ENCODE measurements around the gene ANKRD11. TPM values are rescaled to one million over a fixed set of nuclear protein-coding genes. Genes with fewer than 3 reads are reported as not detected.

ANKRD11 gene
- total and polyA plus RNA-seq, 2 donors (not counting 3 experiments of a cell fraction or from before 2014, with no cell fraction given) = 55.8 to 191 TPM

DNA sequence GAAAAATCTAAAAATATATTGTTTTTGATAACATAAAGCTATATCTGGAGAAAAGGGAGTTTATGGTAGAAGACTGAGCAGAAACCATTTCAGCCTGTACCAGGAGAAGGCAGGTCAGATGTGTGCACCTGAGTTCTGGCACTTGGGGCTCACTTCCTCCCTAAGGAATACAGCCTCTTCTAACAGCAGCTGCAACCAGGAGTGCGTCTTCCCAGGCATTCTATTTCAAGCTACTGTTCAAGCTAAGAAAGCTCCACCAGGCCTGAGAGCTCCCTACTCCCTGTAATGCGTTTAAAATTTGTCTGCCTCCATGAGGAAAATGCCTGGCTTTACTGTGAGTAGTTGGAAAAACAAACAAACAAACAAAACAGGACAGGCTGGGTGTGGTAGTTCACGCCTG, 176.8 kb downstream of the ANKRD11 start:
- H2AFZ ChIP-seq (ENCODE audit: low read depth, low read length) = no peak overlapping the region
- H3K4me1 ChIP-seq (ENCODE audit: control insufficient read depth, extremely low read depth, insufficient read depth, low read length) = peaks cover 41% of the 10 kb centered on the region
- H3K27ac ChIP-seq (ENCODE audit: insufficient read depth, low read depth, low read length) = peak overlapping the region; percentile 11
- no peaks in the 10 kb centered on the region for H3K27me3 ChIP-seq (ENCODE audit: control insufficient read depth in 2 of 2, insufficient read depth in 2 of 2, low read length in 2 of 2)
- intact Hi-C loops (cut with micrococcal nuclease) = no loop called here
- H3K9ac ChIP-seq (replicated peaks; ENCODE audit: extremely low read depth, insufficient read depth, low read length) = no peak overlapping the region
- H3K4me2 ChIP-seq (ENCODE audit: insufficient read depth, low read length) = no peak overlapping the region
- DNase-seq (ENCODE audit: low read depth, low spot score) = no peak
- BruUV-seq (replicated peaks) = no TSS peak
- ChIA-PET CTCF (interaction anchor here (1.2 to 2.1 kb wide), 2 partner anchors 20 to 244 kb away, joined by 3 to 6 read pairs; no protein-coding TSS in a partner anchor), POLR2A (interaction anchor here (0.6 kb wide), 1 partner anchor 16 kb away, joined by 3 read pairs; no protein-coding TSS in a partner anchor)
- dilution Hi-C loops (cut with MboI; ENCODE audit: extremely low pct_ligation_motif_present, low sequenced_read_pairs) = no loop called here
- FAIRE-seq = no peak
- no peaks in the 10 kb centered on the region for H3K9me1 ChIP-seq (replicated peaks; ENCODE audit: control insufficient read depth, extremely low read depth, insufficient read depth, low read length)
- no peaks in the 10 kb centered on the region for H3K9me3 ChIP-seq (replicated peaks; ENCODE audit: control insufficient read depth, insufficient read depth, low read length)
- no peak for TF ChIP-seq JUN (IDR thresholded peaks at IDR 0.05; ENCODE audit: borderline replicate concordance, insufficient read depth, insufficient read length, low read depth)
- TF ChIP-seq, protein P1, sequence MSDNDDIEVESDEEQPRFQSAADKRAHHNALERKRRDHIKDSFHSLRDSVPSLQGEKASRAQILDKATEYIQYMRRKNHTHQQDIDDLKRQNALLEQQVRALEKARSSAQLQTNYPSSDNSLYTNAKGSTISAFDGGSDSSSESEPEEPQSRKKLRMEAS (IDR thresholded peaks at IDR 0.05; ENCODE audit: insufficient read depth, insufficient read length) = no peak
- TF ChIP-seq MYC (IDR thresholded peaks at IDR 0.05; ENCODE audit: low read depth, low read length) = no peak
- TF ChIP-seq POLR2A (IDR thresholded peaks at IDR 0.05; ENCODE audit: low read depth, low read length) = no peak
- no peak for TF ChIP-seq GATA2 (IDR thresholded peaks at IDR 0.05; ENCODE audit: insufficient read depth, insufficient read length, low read depth, low read length)
- TF ChIP-seq EZH2 (IDR thresholded peaks at IDR 0.05; ENCODE audit: borderline replicate concordance, low read depth, low read length, severe bottlenecking) = no peak
- TF ChIP-seq POLR2AphosphoS5 (IDR thresholded peaks at IDR 0.05; ENCODE audit: insufficient read depth, low read depth, low read length) = no peak
- TF ChIP-seq, protein P2, sequence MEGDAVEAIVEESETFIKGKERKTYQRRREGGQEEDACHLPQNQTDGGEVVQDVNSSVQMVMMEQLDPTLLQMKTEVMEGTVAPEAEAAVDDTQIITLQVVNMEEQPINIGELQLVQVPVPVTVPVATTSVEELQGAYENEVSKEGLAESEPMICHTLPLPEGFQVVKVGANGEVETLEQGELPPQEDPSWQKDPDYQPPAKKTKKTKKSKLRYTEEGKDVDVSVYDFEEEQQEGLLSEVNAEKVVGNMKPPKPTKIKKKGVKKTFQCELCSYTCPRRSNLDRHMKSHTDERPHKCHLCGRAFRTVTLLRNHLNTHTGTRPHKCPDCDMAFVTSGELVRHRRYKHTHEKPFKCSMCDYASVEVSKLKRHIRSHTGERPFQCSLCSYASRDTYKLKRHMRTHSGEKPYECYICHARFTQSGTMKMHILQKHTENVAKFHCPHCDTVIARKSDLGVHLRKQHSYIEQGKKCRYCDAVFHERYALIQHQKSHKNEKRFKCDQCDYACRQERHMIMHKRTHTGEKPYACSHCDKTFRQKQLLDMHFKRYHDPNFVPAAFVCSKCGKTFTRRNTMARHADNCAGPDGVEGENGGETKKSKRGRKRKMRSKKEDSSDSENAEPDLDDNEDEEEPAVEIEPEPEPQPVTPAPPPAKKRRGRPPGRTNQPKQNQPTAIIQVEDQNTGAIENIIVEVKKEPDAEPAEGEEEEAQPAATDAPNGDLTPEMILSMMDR (IDR thresholded peaks at IDR 0.05; ENCODE audit: extremely low read depth in 1 of 2, insufficient read depth in 1 of 2, low read depth in 1 of 2, low read length in 2 of 2) = no peak
- TF ChIP-seq FOS (IDR thresholded peaks at IDR 0.05; ENCODE audit: borderline replicate concordance, insufficient read depth, low read length) = no peak
- peaks cover 0 to 12% of the 10 kb centered on the region in 2 experiments for H3K36me3 ChIP-seq (ENCODE audit: control insufficient read depth in 2 of 2, extremely low read depth in 1 of 2, insufficient read depth in 2 of 2, low read length in 2 of 2)
- no peaks in the 10 kb centered on the region for H4K20me1 ChIP-seq (replicated peaks; ENCODE audit: control insufficient read depth, extremely low read depth, insufficient read depth, low read length)
- peaks cover 94% of the 10 kb centered on the region for H3K79me2 ChIP-seq (ENCODE audit: control insufficient read depth, insufficient read depth, low read length)
- H3K4me3 ChIP-seq (replicated peaks in 1 of 3; ENCODE audit: insufficient read depth in 1 of 3, low read depth in 1 of 3, low read length in 3 of 3) = no peak overlapping the region
